ENCODE measurements around the gene MUS81. TPM values are rescaled to one million over a fixed set of nuclear protein-coding genes. Genes with fewer than 3 reads are reported as not detected.
A peak's percentile ranks its signal among the peaks of the same experiment; 100 is the strongest.

The MUS81 gene
- total and polyA plus RNA-seq, 9 of the 15 experiments (the other 6 are each of a cell fraction or from before 2014, with no cell fraction given): 13.4 to 118 (median 53.7) TPM

DNA sequence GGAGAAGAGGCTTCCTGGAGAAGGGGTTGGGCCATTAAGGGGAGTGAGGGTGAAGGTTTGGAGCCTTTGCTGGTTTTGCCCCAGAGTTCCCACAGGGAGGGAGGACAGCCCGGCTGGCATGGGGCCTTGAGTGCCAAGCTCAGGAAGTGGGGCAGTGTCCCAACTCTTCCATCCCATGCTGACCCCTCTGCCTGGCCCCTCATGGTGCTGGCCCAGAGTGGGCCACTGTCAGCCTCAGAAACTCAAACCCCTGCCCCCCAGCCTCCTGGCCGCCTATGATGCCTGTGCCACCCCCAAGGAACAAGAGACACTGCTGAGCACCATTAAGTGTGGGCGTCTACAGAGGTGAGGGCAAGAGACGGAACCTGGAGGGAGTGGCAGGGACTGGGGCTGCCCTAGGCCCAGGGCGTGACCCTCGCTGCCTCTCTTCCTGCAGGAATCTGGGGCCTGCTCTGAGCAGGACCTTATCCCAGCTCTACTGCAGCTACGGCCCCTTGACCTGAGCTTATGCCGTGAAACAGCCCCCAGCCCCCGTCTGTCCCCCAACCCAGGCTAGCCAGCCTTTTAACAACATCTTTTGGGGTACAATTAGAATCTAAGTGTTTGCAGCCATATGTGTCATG is 5.4 kb downstream of the MUS81 start:
- H3K4me3 ChIP-seq: no peak overlapping the region
- H3K27me3 ChIP-seq (ENCODE audit: control insufficient read depth in 2 of 2, insufficient read depth in 2 of 2, low read length in 2 of 2): no peaks in the 10 kb centered on the region
- ChIA-PET CTCF (ENCODE audit: low intra/inter-chr PET ratio) (no interaction called here), POLR2A (interaction anchor here (0.5 to 8.2 kb wide), 4 partner anchors 8 to 1138 kb away, joined by 3 to 147 read pairs (median 5); partner anchors contain the start of genes CCDC85B, CTSW and FIBP)
- TF ChIP-seq PYGO2 (tag; IDR thresholded peaks at IDR 0.05) (no peak), EP300 (IDR thresholded peaks at IDR 0.05; ENCODE audit: low read length) (no peak), SRF (CRISPR knock-in tag; IDR thresholded peaks at IDR 0.05) (no peak), RBFOX2 (IDR thresholded peaks at IDR 0.05; ENCODE audit: low read depth, low read length) (peak; percentile 68), U2AF1 (optimal IDR thresholded peaks at IDR 0.05; ENCODE audit: low read depth, low read length) (no peak), GABPA (tag; conservative IDR thresholded peaks at IDR 0.05; ENCODE audit: low read depth) (no peak), CREBBP (IDR thresholded peaks at IDR 0.05; ENCODE audit: low read depth, low read length) (no peak), ZNF212 (CRISPR knock-in tag; IDR thresholded peaks at IDR 0.05) (no peak), POLR2G (IDR thresholded peaks at IDR 0.05; ENCODE audit: low read depth, low read length) (peak; percentile 56; the same call in 1 of the 2 replicates), CBFB (CRISPR knock-in tag; IDR thresholded peaks at IDR 0.05) (no peak), PTBP1 (IDR thresholded peaks at IDR 0.05; ENCODE audit: low read depth, low read length) (no peak)
- TF ChIP-seq, protein P1, sequence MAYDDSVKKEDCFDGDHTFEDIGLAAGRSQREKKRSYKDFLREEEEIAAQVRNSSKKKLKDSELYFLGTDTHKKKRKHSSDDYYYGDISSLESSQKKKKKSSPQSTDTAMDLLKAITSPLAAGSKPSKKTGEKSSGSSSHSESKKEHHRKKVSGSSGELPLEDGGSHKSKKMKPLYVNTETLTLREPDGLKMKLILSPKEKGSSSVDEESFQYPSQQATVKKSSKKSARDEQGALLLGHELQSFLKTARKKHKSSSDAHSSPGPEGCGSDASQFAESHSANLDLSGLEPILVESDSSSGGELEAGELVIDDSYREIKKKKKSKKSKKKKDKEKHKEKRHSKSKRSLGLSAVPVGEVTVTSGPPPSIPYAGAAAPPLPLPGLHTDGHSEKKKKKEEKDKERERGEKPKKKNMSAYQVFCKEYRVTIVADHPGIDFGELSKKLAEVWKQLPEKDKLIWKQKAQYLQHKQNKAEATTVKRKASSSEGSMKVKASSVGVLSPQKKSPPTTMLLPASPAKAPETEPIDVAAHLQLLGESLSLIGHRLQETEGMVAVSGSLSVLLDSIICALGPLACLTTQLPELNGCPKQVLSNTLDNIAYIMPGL (CRISPR knock-in tag; IDR thresholded peaks at IDR 0.05): no peak
- TF ChIP-seq, protein P2, sequence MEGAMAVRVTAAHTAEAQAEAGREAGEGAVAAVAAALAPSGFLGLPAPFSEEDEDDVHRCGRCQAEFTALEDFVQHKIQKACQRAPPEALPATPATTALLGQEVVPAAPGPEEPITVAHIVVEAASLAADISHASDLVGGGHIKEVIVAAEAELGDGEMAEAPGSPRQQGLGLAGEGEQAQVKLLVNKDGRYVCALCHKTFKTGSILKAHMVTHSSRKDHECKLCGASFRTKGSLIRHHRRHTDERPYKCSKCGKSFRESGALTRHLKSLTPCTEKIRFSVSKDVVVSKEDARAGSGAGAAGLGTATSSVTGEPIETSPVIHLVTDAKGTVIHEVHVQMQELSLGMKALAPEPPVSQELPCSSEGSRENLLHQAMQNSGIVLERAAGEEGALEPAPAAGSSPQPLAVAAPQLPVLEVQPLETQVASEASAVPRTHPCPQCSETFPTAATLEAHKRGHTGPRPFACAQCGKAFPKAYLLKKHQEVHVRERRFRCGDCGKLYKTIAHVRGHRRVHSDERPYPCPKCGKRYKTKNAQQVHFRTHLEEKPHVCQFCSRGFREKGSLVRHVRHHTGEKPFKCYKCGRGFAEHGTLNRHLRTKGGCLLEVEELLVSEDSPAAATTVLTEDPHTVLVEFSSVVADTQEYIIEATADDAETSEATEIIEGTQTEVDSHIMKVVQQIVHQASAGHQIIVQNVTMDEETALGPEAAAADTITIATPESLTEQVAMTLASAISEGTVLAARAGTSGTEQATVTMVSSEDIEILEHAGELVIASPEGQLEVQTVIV (CRISPR knock-in tag; IDR thresholded peaks at IDR 0.05; ENCODE audit: borderline replicate concordance): no peak
- 97% methylated on average over 7 of the region's 9 CpGs for WGBS (ENCODE audit: insufficient coverage, low coverage, missing lambda C conversion rate)
- FAIRE-seq: no peak
- H3K9me3 ChIP-seq (replicated peaks; ENCODE audit: control insufficient read depth, insufficient read depth, low read depth, low read length): no peaks in the 10 kb centered on the region
- H3K4me2 ChIP-seq (ENCODE audit: insufficient read depth, low read length): no peak overlapping the region
- BruUV-seq (replicated peaks): no TSS peak
- H3K36me3 ChIP-seq (ENCODE audit: control insufficient read depth, insufficient read depth, low read length): peaks cover 72% of the 10 kb centered on the region; the same call in 2 of the 3 replicates
- intact Hi-C loops (cut with micrococcal nuclease) (no loop called here), in situ Hi-C loops (cut with MboI) (no loop called here)
- peaks cover 25 to 79% of the 10 kb centered on the region in 2 experiments for H3K4me1 ChIP-seq (replicated peaks in 1 of 2; ENCODE audit: control insufficient read depth in 2 of 2, insufficient read depth in 2 of 2, low read length in 2 of 2)
- H3K9ac ChIP-seq (ENCODE audit: insufficient read depth in 1 of 2, low read depth in 2 of 2, low read length in 2 of 2): peak overlapping the region in 1 of 2 experiments; percentile 29; a peak in 1 of 4 replicates
- no peak for ATAC-seq
- no peak for DNase-seq (ENCODE audit: extremely low read depth in 1 of 4, low spot score in 3 of 4)
- H3K79me2 ChIP-seq (ENCODE audit: control insufficient read depth, insufficient read depth, low read length): peaks cover 24% of the 10 kb centered on the region
- H2AFZ ChIP-seq (ENCODE audit: low read depth, low read length): no peak overlapping the region
- no peak overlapping the region for H3K27ac ChIP-seq (ENCODE audit: extremely low read depth, low read depth, low read length)
- no peaks in the 10 kb centered on the region for H4K20me1 ChIP-seq (replicated peaks; ENCODE audit: control insufficient read depth, insufficient read depth, low read length)
- no peaks in the 10 kb centered on the region for H3K9me1 ChIP-seq (ENCODE audit: control insufficient read depth, insufficient read depth, low read length)
